GDM1 (cell line): ENCODE data around the gene MYCN.

Experiments
- DNase-seq: peaks from one replicate; lab custom pipeline; 2025; lab: John Stamatoyannopoulos, UW

The MYCN gene

DNA sequence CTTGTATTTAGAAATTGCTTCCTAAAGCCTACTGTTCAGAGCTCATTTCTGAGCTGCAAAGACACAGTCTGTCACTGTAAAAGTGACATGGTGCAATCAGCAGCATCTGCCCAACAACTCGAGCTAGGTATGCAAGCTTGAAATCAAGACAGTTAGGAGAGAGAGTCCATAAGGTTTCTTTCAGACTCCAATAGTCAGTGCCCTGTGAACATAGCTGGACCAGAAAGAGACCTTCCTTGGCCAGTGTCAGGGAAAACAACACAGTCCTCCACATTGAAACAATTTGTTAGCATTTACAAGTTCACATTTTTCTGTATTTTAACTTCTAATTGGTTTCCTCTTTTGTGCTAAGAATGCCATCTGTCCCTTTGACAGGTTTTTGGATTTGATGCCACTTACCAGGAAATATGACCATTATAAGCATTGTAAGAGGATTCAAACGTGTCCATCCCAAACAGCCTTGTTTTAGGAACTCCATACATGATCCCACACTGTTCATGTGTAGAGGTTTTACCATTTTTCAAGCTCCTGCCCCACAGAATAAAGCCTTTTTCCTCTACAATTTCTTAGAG is 8.9 kb upstream of the MYCN start:
- no peak for DNase-seq

DNA sequence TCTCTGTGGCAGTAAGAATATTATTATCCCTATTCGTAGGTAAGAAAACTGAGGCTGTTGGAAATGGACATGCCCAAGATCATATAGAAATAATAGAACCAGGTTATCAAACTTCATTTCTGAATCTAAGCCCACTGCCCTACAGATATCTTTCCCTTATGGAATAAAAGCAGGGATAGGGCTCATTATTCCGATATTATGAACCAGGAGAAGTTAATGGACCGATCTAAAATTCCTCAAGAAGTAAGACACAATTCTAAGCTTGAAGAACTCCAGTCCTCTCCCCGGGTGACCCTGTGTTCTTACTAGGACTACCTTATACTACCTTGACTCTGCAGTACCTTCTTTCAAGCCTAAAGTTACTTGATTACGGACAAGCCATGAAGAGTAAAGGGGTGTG is 8.4 kb upstream of the MYCN start:
- no peak for DNase-seq

DNA sequence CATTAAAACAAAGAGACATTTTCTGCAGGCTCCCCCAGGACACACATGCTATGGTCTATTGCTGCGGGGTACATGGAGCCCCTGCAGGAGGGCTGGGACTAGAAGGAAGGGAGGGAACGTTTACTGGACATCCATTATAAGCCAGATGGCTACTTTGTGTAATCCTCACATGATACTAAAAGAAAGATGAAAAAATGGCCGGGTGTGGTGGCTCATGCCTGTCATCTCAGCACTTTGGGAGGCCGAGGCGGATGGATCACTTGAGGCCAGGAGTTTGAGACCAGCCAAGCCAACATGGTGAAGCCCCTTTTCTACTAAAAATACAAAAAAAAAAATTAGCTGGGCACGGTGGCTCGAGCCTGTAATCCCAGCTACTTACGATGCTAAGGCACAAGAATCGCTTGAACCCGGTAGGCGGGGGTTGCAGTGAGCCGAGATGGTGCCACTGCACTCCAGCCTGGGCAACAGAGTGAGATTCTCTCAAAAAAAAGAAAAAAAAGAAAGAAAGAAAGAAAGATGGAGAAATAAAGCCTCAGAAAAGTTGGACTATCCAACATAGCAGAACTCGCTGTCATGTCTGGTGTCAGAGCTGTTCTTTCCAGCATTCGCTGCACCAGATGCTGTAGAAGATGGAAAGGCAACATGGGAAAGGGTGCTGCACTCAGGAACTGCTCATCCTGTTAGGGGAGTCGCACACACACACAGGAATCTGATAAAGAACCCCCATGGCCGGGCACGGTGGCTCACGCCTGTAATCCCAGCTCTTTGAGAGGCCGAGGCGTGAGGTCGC is 7.8 kb upstream of the MYCN start:
- DNase-seq, result no peak

DNA sequence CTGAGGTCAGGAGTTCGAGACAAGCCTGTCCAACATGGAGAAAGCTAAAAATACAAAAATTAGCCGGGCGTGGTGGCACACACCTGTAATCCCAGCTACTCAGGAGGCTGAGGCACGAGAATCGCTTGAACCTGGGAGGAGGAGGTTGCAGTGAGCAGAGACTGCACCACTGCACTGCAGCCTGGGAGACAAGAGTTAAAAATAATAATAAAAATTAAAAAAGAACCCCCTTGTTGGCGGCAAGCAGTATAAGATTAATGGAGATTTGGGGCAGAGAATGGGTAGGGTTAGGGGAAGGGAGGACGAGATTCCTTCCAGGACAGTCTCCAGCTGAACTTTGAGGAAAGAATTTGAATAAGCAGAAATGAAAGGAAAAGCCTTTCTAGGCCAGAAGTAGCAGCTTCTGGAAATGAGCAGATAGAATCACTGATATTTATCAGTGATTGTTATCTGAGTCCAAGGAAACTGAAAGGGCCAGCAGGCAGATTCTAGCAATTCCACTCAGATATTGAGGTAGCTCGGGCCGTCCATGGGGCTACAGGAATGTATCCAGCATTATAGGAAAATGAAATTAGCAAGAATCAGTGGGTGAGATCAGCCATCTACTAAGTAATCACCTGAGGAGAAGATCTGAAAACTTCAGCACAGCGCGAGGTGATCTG is 7.0 kb upstream of the MYCN start:
- no peak for DNase-seq

DNA sequence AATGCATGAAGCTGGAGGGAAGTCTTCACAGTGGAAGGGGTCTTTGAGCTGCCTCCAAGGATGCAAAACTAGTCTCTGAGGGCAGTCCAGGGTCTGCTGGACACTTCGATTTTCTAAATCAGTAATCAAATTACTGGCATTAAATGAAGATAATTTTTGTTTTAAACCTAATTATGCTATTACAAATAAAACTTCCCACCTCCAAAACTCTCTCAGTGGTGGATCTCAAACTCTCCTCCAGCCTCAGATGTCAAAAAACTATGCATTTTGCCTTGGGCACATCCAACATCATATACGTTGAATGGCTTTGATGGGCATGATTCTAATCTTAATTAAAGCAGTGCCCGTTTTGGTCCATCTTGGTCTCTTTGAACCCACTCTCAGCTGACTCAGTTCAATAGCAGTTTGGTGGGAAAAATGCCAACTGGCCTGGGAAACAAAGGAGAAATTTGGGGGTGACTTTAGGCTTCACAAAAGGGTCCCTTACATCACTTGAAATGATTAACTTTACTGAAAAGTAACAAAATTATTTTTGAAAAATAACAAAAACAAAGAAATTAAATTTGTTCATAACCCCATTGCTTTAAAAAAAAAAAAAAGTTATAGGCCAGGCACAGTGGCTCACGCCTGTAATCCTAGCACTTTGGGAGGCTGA is 5.9 kb upstream of the MYCN start:
- no peak for DNase-seq

DNA sequence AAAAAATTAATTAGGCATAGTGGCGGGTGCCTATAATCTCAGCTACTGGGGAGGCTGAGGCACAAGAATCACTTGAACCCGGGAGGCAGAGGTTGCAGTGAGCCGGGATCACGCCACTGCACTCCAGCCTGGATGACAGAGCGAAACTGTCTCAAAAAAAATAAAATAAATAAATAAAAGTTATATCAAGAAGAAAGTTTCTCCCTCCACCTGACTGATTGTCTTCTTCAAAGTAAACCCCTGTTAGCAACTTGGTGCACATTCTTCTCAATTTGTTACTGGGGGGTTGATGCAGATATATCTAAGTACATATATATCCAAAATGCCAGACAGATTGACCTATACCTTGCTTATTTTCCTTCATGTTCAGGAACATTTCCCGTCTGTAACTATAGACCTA is 5.2 kb upstream of the MYCN start:
- DNase-seq, result no peak

DNA sequence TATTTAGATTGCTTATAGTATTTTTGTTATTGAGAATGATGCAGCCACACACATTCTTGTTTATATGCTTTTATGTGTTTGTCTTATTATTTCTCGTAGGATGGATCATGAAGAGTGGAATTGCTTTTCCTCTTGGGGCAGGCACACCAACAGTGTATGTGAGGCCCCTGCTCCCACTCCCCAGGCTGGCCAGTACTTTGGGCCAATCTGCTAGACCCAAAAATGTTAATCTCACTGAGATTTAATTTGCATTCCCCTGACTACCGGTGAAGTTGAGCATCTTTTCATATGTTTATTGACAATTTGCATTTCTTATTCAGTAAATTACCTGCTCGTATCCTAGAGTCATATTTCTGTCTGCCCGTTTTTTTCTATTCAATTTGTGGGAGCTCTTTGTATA is 4.7 kb upstream of the MYCN start:
- no peak for DNase-seq

DNA sequence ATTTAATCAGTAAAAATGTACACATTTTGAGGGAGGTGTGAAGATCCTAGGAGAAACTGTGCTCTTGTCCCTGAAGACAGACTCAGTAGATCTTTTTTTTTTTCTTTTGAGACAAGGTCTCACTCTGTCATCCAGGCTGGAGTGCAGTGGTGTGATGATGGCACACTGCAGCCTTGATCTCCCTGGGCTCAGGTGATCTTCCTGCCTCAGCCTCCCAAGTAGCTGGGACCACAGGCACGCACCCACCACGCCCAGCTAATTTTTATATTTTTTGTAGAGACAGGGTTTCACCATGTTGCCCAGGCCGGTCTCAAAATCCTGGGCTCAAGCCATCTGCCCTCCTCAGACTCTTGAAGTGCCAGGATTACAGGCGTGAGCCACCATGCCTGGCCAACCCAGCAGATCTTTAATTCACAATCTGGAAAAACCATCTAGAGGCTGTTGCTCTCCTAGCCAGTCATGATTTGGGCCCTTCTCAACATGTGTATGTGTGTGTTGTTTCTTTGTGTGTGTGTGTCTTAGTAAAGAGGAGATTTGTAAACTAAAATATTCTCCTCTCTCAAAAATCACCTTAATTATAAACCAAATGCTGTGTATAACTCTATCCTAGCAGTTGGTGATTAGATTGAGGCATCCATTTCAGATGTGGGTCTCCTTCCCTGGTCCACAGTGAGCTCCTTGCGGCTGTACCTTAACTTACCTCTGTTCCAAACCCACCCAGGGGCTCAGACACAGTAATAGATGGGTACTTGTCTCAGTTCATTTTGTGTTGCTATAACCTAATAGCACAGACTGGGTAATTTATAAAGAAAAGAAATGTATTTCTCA is 3.9 kb upstream of the MYCN start:
- DNase-seq, result no peak

DNA sequence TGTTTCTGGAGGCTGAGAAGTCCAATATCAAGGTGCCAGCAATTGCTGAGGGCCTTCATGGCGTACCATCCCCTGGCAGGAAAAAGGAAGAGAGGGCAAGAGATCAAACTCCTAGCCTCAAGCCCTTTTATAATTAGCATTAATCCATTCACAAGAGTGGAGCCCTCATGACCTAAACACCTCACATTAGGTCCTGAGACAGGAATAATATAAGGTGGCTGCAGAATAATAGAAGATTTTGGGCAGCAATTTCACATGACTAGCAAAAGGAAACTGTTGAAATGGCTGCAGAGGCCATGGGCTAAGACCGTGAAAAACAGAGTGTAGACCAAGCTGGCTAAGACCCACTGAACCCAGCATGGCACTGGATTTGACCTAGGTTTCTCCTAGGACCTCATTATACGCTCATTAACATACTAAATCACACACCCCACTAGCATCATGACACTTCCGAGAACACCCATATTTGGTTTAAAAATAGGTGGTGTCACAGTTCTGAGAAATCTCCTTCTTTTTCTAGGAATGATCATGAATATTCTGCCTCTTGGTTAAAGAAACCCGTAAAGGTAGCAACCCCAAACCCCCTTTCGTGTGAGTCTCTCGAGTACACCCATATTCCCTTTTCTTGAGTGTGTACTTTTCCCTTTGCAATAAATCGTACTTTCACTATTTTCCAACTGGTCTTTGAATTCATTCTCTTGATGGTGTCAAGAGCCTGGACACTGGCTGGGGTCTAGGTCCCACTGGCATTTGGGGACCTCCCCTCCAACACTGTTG is 3.1 kb upstream of the MYCN start:
- no peak for DNase-seq

DNA sequence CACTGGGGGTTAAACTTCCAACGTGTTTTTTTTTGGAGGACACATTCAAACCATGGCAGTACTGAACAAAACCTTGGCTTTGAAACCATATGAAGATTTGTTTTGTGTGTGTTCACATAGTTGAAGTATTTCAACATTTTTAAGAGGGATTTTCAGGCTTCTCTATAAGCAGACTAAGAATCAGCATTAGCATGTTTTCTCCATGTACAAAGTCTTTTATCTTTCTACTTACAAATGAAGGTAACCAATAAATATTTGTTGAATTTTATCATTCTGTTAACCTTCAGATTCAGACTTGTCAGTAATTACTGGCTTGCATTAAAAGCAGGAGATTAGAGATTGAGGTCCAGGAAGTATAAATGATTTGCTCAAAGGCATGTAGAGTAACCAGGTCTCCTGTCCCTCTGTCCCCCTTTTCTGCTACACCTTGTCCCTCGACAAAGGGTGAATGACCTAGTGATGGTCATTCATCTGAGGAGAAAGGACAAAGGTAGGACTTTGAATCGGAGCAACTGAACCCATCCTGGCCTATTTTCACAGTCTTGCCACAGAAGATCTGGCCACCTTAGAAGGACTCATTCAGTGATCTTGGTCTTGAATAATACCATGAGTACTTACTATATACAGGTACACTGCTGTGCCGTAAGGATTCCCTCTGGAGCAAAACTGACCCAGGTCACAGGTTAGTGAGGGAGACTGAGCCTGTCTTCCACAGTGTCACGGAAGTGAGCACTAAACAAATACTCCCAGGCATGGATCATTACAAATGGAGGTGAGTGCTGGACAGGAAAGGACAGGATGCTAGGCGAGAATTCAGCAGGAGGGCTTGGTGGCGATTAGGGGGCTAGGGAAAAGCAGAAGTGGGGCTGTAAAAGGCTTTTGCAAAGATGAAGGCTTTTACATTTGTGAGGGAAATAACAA is 2.2 kb upstream of the MYCN start:
- DNase-seq, result no peak

DNA sequence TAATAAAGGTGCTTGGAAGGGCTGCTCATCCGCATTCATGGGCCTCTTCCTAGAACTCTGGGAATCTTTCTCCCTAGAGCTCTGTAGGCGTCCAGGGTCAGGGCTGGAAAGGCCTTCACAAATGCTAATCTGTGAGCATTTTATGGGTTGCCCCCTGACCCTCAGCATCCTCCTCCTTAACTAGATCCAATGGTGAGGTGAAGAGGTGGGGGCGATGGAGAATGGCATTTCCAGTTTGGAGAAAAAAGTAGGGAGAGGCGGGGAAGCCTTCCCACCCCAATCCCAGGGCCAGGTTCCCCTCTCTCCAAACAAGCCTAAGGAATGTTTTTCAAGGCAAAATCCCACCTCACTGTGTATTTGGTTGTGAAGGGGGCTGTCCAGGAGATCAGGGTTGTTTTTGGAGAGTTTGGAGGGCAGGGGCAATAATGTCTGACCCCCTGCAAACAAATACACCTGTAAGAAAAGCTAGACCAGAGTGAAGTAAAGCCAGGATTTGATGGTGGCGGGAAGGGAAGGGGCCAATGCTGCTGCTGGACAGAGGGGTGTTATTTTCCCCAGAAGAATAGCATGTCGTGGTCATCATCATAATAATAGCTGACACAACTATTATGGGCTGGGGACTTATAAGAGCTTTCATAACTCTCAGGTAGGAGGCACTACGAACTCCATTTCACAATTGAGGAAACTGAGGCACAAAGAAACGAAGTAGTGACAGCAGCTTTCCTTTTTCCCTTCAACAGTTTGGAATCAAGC is 1.4 kb upstream of the MYCN start:
- DNase-seq, result no peak

DNA sequence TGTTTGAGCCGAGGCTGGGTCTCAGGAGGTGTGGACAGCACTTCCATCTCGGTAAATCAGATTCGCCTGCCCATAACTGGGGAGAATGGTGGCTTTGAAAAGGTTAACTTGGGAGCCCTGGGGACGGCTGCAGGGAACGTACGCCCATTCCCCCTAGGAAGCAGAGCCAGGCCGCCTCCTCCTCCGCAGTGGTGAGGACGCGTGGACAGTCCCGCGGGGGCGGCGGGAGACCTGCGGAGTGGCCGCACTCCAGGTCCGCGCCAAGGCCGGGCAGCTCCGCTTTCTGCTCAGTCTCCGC is 845 bp upstream of the MYCN start:
- no peak for DNase-seq

DNA sequence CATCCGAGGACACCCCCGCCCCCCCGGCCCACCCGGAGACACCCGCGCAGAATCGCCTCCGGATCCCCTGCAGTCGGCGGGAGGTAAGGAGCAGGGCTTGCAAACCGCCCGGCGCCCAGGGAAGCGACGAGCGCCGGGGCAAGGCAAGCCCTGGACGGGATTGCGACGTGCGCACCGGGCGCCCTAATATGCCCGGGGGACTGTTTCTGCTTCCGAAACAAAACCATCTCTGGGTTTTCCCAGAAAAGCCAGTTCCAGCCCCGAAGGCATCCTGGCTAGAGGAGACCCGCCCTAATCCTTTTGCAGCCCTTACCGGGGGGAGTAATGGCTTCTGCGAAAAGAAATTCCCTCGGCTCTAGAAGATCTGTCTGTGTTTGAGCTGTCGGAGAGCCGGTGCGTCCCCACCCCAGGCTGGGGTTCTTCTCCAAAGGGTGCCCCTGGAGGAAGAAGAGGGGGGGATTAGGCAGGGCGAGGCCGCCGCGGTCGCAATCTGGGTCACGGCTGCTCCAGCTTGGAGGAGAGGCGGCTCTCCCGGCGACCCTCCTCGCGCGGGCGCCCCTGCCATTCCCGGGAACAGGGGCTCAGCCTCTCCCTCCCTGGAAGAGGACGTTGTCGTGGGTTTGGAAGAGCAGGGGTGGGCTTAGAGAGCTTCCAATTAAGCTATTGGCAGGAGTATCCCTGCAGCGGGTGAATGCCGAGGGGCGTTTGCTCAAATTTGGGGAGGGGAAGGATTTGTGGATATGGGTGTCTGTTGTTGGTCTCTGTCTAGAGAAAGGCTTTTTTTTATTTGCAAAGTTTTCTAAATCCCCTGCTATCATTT is 521 bp downstream of the MYCN start:
- no peak for DNase-seq

DNA sequence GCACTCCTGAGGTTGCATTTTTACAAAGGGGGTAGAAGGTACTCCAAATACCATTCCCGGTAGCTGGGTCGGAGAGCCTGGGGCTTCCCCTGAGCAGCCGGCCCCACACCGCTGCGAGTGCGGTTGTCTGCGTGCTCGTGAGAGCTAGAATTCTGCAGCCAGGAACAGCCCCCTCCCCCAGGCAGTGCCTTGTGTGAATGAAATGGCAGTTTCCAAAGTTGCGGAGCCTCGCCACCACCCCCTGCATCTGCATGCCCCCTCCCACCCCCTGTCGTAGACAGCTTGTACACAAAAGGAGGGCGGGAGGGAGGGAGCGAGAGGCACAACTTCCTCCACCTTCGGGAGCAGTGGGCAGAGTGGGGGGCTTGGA is 1.1 kb downstream of the MYCN start:
- DNase-seq, result peak; percentile 86

DNA sequence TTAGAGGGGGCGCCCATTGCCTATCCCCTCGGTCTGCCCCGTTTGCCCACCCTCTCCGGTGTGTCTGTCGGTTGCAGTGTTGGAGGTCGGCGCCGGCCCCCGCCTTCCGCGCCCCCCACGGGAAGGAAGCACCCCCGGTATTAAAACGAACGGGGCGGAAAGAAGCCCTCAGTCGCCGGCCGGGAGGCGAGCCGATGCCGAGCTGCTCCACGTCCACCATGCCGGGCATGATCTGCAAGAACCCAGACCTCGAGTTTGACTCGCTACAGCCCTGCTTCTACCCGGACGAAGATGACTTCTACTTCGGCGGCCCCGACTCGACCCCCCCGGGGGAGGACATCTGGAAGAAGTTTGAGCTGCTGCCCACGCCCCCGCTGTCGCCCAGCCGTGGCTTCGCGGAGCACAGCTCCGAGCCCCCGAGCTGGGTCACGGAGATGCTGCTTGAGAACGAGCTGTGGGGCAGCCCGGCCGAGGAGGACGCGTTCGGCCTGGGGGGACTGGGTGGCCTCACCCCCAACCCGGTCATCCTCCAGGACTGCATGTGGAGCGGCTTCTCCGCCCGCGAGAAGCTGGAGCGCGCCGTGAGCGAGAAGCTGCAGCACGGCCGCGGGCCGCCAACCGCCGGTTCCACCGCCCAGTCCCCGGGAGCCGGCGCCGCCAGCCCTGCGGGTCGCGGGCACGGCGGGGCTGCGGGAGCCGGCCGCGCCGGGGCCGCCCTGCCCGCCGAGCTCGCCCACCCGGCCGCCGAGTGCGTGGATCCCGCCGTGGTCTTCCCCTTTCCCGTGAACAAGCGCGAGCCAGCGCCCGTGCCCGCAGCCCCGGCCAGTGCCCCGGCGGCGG is 1.7 kb downstream of the MYCN start:
- DNase-seq, result peak; percentile 86

DNA sequence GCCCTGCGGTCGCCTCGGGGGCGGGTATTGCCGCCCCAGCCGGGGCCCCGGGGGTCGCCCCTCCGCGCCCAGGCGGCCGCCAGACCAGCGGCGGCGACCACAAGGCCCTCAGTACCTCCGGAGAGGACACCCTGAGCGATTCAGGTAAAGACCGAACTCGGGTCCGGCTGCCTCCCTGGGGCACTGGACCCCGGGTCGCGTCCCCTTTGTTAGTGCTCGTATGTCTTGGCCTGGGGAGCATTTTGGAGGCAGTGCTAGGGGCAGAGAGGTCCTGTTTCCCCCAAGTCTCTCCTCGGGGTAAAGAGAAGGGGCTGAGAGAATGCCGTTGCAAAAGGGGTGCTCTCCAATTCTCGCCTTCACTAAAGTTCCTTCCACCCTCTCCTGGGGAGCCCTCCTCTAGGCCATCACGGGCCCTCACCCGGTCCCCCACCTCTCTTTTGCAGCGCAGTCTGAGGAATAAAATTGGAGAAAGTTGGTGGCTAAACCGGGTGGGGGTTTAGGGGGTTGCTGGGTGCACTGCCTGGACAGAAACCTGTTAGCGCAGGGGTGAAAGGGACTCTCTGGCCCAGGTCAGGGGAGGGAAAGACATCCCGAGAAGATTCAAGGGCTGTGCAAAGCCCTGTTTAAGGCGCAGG is 2.5 kb downstream of the MYCN start:
- DNase-seq, result no peak
